Measurements from ENCODE around the gene FLOT2. TPM values are rescaled to one million over a fixed set of nuclear protein-coding genes. Genes with fewer than 3 reads are reported as not detected.

Gene FLOT2
- total RNA-seq, 2 experiments from 2014 or later, result 89.8 to 96.5 TPM

DNA sequence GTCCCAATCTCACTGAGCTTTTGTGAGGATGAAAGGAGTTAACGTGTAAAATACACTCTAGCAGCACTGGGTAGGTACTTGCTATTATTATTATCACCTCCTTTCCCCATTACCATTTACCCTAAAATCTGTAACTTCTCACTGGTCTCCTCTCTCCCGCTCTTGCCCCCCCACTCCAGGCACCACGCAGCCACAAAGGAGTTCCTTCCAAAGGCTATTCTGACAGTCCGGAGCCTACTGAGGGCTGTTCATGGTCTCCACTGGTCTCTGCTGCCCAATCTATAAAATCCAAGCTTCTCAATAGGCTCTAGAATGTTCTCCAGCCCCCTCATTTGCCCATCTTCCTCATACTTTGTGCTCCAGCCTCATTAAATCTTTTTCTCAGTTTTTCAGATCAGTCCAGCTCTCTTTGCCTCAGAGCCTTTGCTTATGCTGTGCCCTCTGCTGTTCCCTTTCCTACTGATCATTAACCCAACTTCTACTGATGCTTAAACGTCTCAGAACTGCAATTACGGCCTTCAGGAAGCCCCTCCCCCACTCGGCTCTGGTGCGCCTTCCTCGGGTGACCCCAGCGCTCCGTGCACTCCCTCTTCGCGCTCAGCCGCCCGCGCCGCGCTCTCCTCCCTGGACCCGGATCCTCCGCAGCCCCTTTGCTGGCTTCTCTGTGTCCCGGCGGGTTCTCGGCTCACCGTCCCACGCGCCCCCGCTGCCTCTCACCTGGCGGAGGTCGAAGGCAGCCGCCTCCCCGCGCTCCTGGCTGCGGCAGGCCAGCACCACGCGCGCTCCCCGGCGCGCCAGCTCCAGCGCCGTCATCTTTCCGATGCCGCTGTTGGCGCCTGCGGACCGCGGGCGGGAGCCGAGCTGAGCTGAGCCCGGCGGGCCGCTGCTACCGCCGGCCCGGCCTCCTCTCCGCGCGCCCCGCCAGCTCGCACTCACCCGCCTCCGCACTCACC lies 4.6 kb upstream of the FLOT2 start:
- CTCF ChIA-PET, result interaction anchor here (0.6 to 2.9 kb wide), 17 partner anchors 9 to 175 kb away, joined by 3 to 18 read pairs (median 4); no protein-coding TSS in a partner anchor

DNA sequence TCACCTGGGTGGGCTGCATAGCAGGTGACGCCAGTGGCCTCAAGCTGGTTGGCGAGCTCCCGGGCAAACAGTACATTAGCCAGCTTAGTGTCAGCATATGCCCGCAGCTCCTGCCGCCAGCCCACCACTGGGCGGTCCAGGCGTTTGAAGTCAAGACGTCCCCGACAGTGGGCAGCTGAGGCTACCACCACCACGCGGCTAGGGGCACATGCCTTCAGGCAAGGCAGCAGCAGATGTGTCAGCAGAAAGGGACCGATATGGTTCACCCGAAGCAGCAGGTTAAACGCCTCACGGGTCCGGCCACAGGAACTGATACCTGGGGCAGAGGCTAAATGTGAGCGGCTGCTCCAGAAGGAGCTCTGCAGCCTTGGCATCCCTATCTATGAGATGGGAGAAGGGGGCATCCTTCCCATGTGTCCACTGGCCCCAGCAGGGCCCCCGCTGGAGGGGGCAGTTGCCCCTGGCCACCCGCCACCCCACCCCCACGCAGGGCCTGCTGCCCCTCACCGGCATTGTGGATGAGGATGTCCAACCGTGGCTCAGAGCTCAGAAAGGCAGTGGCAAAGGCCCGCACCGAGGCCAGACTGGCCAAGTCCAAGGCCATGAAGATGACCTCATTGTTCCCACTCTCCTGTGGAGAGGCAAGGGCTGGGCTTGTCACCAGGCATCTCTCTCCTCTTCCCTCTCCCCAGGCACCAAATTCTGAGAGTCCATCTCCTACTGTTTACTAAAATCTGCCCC lies 3.6 kb upstream of the FLOT2 start:
- CTCF ChIA-PET, result interaction anchor here (1.2 to 2.9 kb wide), 6 partner anchors 8 to 138 kb away, joined by 3 to 18 read pairs (median 10); no protein-coding TSS in a partner anchor

More for the DNA sequence above, 4.6 kb upstream of the FLOT2 start:
- POLR2A ChIA-PET, result interaction anchor here (0.6 to 2.7 kb wide), 3 partner anchors 9 to 175 kb away, joined by 3 to 11 read pairs (median 3); partner anchors contain the start of gene TLCD1

DNA sequence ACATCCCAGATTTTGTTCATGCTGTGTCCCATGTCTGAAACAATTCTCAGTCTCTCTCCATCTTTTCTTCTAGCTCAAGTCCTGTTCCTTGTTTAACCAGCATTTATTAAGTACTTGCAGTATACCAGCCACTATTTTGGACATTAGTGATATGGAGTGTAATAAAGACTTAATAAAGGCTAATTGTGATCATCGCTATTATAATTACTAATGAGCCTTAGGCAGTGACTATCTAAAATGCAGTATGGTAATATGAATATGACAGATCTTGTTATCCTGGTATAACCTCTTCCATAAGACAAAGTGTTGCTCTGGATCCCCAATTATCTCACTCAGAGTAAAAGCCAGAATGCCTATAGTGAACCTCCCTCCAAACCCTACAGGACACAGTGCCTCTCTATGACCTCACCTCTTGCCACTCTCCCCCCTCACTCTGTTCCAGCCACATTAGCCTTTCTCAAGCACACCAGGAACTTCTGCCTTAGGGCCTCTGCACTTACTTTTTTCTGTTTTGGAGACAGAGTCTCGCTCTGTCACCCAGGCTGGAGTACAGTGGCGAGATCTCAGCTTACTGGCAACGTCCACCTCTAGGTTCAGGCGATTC lies 1.8 kb upstream of the FLOT2 start:
- ChIA-PET POLR2A (interaction anchor here (0.9 kb wide), 1 partner anchor 172 kb away, joined by 6 read pairs; no protein-coding TSS in a partner anchor), CTCF (interaction anchor here (1.0 to 2.2 kb wide), 3 partner anchors 17 to 173 kb away, joined by 3 to 13 read pairs (median 5); partner anchors contain the start of gene TLCD1)

More for the DNA sequence above, 3.6 kb upstream of the FLOT2 start:
- POLR2A ChIA-PET, result interaction anchor here (0.6 to 2.7 kb wide), 3 partner anchors 9 to 174 kb away, joined by 3 to 11 read pairs (median 3); partner anchors contain the start of gene TLCD1

DNA sequence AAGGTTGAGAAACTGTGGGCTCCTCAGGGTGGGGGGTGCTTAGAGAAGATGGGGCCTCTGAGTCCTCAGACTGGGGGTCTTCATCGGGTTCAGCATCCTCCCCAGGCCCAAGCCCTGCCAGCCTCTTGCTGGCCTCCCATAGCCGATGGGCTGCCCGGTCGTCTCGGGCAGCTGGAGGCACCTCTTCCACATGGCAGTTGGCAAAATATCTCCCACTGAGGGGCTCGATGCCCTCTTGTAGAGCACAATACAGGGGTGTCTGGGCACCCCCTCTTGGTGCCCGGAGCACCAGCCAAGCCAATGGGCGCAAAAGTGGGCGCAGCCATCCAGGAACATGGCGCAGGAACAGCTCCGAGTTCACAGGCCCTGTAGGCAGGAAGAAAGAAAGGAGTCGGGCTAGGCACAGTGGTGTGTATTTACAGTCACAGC lies 1.0 kb upstream of the FLOT2 start:
- CTCF ChIA-PET, result interaction anchor here (0.7 to 2.2 kb wide), 8 partner anchors 18 to 172 kb away, joined by 3 to 13 read pairs (median 3); partner anchors contain the start of genes FAM222B, PHF12 and TLCD1

DNA sequence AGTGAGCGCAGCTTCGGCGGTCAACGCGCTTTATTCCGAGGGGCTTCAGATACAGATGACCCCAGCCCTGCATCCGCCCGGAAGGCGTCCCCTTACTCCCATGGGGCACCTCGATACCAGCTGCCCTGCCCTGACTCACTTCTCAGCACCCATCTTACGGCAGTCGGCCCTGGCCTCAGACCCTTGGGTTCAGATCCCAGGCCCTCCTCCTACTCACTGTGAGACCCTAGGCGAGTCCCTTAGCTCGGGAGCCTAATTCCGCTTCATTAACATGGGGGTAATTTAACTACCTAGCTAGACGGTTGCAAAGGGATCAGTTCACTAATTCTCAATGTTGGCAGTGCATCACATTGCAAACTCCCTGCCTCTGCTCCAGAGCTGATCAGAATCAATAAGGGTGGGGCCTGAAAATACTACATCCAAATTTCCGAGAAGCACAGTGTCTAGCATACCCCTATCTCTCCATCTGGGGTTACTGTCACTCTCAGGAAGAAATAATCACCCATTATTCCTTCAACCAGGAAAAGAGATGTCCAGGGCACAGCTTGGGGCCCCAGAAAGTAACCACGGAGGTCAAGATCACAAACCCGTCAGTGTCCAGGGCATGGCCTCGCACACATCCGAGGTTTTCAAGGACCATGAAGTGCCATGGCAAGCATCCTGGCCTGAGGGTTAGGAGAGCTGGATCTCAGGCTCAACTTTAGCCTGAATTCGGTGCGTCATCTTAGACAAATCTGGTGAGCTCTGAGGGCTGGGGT lies 415 bp upstream of the FLOT2 start:
- ChIA-PET POLR2A (interaction anchor here (0.6 to 1.1 kb wide), 6 partner anchors 26 to 178 kb away, joined by 3 to 9 read pairs (median 4); partner anchors contain the start of genes RPL23A and TLCD1), CTCF (interaction anchor here (0.7 to 2.2 kb wide), 8 partner anchors 19 to 171 kb away, joined by 3 to 13 read pairs (median 3); partner anchors contain the start of genes FAM222B, PHF12 and TLCD1)

More for the DNA sequence above, 1.0 kb upstream of the FLOT2 start:
- POLR2A ChIA-PET, result interaction anchor here (0.7 to 0.9 kb wide), 2 partner anchors 171 to 177 kb away, joined by 4 to 6 read pairs; no protein-coding TSS in a partner anchor

DNA sequence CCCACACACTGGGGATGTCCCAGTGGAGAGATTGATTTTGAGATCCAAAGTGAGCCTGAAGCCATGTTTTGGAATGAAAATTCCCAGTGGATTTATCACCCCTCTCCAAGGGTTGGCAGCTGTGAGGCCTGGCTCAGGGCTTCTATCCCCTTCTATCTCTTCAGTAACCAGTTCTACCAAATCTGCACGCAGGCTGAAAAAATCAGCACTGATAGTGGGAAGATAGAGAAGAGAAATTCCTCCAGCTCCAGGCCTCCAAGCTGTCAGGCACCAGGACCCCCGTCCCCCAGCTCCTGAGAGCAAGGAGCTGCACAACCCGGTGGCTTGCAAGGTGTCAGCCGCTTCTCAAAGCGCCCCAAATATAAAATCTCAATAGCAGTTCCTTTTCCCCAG lies 1.0 kb downstream of the FLOT2 start:
- ChIA-PET POLR2A (interaction anchor here (0.6 to 0.7 kb wide), 2 partner anchors 14 to 41 kb away, joined by 4 to 5 read pairs; no protein-coding TSS in a partner anchor), CTCF (interaction anchor here (1.0 to 2.0 kb wide), 4 partner anchors 26 to 170 kb away, joined by 3 to 7 read pairs (median 4); no protein-coding TSS in a partner anchor)

DNA sequence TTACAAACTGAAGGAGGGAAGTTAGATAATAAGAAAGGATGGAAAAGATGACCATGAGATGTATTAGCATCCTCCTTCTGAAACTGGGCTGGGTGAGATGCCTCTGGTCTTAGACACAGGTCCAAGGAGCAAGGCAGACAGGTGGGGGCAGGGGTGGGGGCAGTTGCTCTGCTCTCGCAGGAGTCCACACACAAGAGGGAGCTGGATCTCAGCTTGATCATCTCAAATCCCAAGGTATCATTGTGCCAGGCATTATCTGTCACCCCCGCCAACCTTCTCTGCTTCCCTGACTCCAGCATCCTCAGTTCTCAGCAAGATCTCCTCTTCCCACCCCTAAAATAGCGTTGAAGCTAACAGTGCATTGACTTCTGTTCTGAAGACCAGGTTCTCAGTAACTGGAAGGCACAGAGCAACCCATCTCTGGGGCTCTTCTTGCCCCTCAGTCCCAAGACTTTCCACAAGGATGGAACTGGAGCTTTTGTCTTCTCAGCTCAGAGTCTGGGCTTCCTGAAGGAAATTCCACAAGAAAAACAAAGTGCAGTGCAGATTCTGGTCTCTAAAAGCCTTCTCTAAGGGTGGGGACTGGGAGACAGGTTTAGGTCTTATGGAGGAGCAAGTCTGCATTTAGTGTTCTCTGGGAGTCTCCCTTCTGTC lies 1.6 kb downstream of the FLOT2 start:
- ChIA-PET POLR2A (no interaction called here), CTCF (interaction anchor here (1.0 to 2.0 kb wide), 4 partner anchors 25 to 169 kb away, joined by 3 to 7 read pairs (median 4); no protein-coding TSS in a partner anchor)

DNA sequence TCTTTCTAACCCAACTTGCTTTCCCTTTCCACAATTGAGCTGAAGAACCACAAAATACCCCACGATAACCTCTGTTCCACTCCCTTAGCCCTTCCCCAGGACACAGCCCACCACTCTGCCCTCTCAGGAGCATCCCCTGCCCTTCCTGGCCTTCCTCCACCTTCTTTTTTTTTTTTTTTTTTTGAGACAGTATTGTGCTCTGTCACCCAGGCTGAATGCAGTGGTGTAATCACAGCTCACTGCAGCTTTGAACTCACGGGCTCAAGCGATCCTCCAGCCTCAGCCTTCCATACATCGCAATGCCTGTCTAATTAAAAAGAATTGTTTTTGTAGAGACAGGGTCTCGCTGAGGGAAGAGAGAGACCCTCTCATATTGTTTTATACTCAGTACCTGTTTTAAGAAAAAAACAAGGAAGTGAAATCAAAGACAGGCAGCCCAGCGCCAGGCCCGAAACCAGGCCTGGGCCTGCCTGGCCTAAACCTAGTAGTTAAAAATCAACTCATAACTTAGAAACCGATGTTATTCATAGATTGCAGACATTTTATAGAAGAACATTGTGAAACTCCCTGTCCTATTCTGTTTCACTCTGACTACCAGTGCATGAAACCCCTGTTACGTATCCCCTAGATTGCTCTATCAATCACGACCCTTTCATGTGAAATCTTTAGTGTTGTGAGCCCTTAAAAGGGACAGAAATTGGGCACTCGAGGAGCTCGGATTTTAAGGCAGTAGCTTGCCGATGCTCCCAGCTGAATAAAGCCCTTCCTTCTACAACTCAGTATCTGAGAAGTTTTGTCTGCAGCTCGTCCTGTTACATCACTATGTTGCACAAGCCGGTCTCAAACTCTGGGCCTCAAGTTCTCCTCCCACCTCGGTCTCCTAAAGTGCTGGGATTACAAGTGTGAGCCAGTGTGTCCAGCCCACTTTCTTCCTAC lies 4.0 kb downstream of the FLOT2 start:
- CTCF ChIA-PET, result interaction anchor here (0.7 to 2.9 kb wide), 5 partner anchors 9 to 130 kb away, joined by 3 to 18 read pairs (median 5); partner anchors contain the start of gene DHRS13
- POLR2A ChIA-PET, result interaction anchor here (0.5 to 1.1 kb wide), 6 partner anchors 9 to 392 kb away, joined by 3 to 5 read pairs (median 4); partner anchors contain the start of gene DHRS13

DNA sequence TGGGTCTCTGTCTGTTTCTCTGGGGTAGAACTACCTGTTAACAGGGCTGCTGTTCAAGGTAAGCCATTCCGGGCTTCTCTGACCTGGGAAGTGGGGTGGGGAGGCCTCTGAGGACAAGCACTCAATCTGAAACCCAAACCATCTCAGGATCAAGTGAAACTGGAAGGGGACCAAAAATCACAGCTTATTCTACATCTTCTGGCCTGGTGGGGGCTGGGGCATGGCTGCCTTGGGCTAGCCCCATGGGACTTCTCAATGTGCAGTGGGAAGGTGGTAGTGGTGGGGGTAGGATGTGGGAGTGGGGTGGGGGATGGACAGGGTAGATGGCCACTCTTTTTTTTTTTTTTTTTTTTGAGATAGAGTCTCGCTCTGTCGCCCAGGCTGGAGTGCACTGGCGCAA lies 5.5 kb downstream of the FLOT2 start:
- CTCF ChIA-PET, result interaction anchor here (1.1 to 2.9 kb wide), 5 partner anchors 9 to 128 kb away, joined by 3 to 18 read pairs (median 4); partner anchors contain the start of gene DHRS13
- POLR2A ChIA-PET, result interaction anchor here (0.7 to 1.0 kb wide), 2 partner anchors 9 to 10 kb away, joined by 3 read pairs; no protein-coding TSS in a partner anchor

DNA sequence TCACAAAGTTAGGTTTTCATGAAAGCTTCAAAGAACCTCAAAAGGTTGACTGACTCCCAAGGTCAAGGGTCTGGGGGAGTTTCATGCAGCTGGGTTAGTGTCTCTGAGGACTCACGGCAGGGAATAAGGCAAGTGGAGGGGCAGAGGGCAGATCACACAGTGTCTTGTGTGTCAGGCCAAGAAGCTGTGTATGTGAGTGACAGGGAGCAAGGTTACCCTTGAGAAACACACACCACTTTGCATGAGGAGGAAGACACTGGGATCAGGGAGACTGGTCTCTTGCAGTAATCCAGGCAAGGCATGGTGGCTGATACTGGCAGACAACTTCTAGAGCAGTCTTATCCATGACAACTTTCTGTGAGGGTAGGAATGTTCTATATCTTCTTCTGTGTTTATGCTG lies 6.3 kb downstream of the FLOT2 start:
- ChIA-PET CTCF (interaction anchor here (2.9 kb wide), 1 partner anchor 11 kb away, joined by 18 read pairs; the partner anchor contains the start of gene DHRS13), POLR2A (no interaction called here)

DNA sequence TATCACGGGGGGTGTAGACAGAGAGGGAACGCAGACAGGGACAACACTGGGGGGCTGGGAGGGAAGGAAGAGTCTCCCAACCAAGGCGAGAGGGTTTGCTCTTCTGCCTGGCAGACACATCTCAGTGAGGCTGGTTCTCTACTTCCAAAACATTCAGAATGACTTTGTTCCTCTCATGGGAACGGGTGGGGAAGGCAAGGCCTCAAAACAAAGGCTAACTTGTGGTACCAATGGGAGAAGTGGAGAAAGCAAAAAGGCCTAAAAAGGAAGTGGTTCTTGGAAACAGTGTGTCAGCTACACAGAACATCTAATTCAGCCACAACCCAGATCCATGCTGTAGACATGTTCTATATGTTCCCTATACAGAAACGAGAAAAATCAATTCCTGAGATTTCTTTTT lies 7.5 kb downstream of the FLOT2 start:
- ChIA-PET CTCF (interaction anchor here (1.2 kb wide), 1 partner anchor 10 kb away, joined by 3 read pairs; no protein-coding TSS in a partner anchor), POLR2A (interaction anchor here (0.7 kb wide), 2 partner anchors 48 to 162 kb away, joined by 5 to 6 read pairs; no protein-coding TSS in a partner anchor)

DNA sequence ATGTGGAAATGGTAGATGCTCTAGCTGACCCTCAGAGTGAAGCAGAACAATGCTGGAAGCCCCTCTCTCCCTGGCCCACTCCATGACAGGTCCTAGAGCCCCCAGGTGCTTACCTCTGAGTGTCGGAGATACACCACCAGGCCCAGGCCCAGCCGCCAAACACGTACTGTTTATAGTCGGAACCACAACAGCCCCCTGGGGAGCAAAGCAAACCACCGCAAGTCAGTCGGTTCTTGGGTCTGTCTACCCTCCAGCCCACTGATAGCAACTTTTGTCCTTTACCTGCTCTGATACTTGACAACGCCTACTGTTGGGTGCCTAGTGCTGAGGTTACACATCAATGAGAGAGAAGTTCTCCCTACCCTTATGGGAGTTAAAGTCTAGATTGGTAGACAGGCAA lies 8.7 kb downstream of the FLOT2 start:
- ChIA-PET POLR2A (no interaction called here), CTCF (no interaction called here)

DNA sequence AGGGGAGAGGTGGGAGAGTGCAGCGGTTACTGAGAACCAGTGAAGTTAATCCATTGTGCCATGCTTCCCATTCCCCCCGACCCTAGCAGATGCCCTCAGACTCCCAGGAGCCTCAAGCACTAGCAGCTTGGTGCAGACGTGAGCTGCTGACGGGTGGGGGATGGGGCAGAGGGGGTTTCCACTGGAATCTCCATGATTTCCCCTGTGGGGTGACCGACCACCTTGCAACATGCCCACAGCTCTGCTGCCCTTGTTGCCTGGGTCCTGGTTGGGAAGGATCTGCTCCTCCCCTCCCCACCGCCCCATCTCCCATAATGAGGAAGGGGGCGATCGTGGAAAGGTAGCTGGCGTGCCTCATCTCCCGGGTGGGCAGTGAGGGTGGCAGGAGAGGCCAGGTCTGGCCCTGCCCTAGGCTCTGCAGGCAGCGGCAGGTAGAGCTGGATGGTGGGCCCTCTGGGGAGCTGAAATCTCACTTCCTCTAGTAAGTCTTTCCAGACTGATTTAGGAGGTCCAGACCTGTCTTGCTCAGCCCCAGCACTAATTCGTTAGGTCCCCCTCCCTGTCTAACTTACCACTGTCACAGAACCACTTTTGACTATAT lies 9.6 kb downstream of the FLOT2 start:
- POLR2A ChIA-PET, result interaction anchor here (0.5 kb wide), 1 partner anchor 23 kb away, joined by 4 read pairs; no protein-coding TSS in a partner anchor
- CTCF ChIA-PET, result interaction anchor here (1.0 kb wide), 1 partner anchor 14 kb away, joined by 3 read pairs; no protein-coding TSS in a partner anchor

DNA sequence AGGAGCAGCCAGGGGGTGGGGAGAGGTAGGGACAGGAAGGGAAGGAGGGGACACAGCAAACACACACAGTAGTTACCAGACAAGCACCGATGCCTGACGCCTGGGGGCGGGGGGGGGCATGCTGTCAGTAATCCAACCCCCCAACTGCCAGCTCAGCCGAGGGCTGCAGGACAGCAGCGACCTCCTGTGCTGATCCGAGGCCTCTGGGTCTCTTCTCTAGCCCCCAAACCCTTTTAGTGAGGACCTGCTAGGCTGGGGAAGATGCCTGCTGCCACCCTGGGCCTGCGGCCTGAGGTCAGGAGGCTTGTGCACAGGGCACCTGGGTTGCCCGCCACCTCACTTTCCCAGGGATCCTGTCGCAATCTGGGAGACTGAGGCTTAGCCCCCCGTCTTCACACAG lies 11.6 kb downstream of the FLOT2 start:
- ChIA-PET CTCF (no interaction called here), POLR2A (no interaction called here)

DNA sequence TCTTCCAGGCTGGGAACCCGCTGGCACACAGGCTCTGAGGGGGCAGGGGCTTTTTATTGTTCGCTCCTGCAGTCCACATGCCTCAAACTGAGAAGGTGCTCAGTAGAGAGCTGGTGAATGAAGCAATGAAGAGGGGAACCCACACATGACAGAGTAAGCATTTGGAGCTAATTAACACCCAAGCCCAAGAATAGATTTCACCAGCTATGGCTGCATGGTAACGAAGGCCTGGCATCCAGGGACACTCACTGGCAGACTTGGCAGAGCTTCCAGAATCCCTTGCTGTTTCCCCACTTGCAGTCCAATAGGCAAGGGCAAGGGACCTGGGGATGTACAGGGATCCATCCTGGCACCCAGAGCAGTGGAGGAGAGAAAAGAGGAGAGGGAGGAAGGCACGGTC lies 12.2 kb downstream of the FLOT2 start:
- ChIA-PET CTCF (no interaction called here), POLR2A (no interaction called here)
